Omental fat pad (tissue), 4 donors: ENCODE measurements around the gene C2CD2L. TPM values are rescaled to one million over a fixed set of nuclear protein-coding genes. Genes with fewer than 3 reads are reported as not detected.

Source experiments
- ATAC-seq: fragments of 150-250 bp; one replicate; pipeline ENCODE4 v1.9.1; 2016; ENCODE audit warnings: mild to moderate bottlenecking, moderate library complexity; ENCODE audit not compliant: low FRiP score
- DNase-seq: peaks from one replicate; pipeline ENCODE4 v3.0.0-alpha.2; 2019; ENCODE audit warnings: low spot score
- CTCF ChIP-seq, 3 donors: fragments of 450-650 bp; IDR thresholded peaks; one replicate each; pipeline ENCODE4 v1.5.1; 2016 to 2017; ENCODE audit warnings: antibody characterized with exemption in 3 of 3, mild to moderate bottlenecking in 3 of 3, moderate library complexity in 2 of 3
- total RNA-seq, 4 donors: library from RNA; depleted of rRNA; stranded (reverse); fragments of >200 nt; gene quantifications; one replicate each; pipeline ENCODE4 v1.1.0, GENCODE V29; 2016

C2CD2L gene
- total RNA-seq, 4 donors from 2014 or later, result 8.2 to 10.7 (median 9.0) TPM

GRCh38 chr11:119112314-119113020 is 5.3 kb downstream of the C2CD2L start:
- ATAC-seq (no peak), DNase-seq (no peak)
- no peak for TF ChIP-seq CTCF (IDR thresholded peaks at IDR 0.05)

GRCh38 chr11:119113716-119114115 is 6.6 kb downstream of the C2CD2L start:
- DNase-seq, result no peak
- ATAC-seq, result no peak
- no peak for TF ChIP-seq CTCF (IDR thresholded peaks at IDR 0.05)

- ATAC-seq (no peak), DNase-seq (no peak)
- no peak for TF ChIP-seq CTCF (IDR thresholded peaks at IDR 0.05)
These were observed 7.2 kb downstream of the C2CD2L start for GRCh38 chr11:119114351-119114750.

- no peak for TF ChIP-seq CTCF (IDR thresholded peaks at IDR 0.05)
- ATAC-seq (no peak), DNase-seq (no peak)
These were observed 8.5 kb downstream of the C2CD2L start for GRCh38 chr11:119115484-119116234.

GRCh38 chr11:119116235-119116594 is 9.1 kb downstream of the C2CD2L start:
- TF ChIP-seq CTCF (IDR thresholded peaks at IDR 0.05), result no peak
- ATAC-seq (no peak), DNase-seq (no peak)

GRCh38 chr11:119116601-119117000 is 9.5 kb downstream of the C2CD2L start:
- ATAC-seq (no peak), DNase-seq (no peak)
- no peak for TF ChIP-seq CTCF (IDR thresholded peaks at IDR 0.05)
